Measurements from ENCODE around the gene ADAMTS7.
"Not testable (repeated sequence)": the region's sequence is repeated elsewhere in the genome, so short reads cannot be mapped to it uniquely, and the experiment has no call there.

The ADAMTS7 gene

GRCh38 chr15:78777953-78778345 lies 33.3 kb downstream of the ADAMTS7 start:
- DNase-seq, result not testable (repeated sequence)

GRCh38 chr15:78777290-78777952 lies 33.8 kb downstream of the ADAMTS7 start:
- not testable (repeated sequence) for DNase-seq

GRCh38 chr15:78776046-78776925 lies 35.0 kb downstream of the ADAMTS7 start:
- DNase-seq, result not testable (repeated sequence)

GRCh38 chr15:78775472-78775871 lies 35.8 kb downstream of the ADAMTS7 start:
- DNase-seq, result no peak

GRCh38 chr15:78774451-78774990 lies 36.7 kb downstream of the ADAMTS7 start:
- DNase-seq, result not testable (repeated sequence)

- not testable (repeated sequence) for DNase-seq
Observed at GRCh38 chr15:78773765-78774450, 37.4 kb downstream of the ADAMTS7 start.

GRCh38 chr15:78772738-78773137 lies 38.5 kb downstream of the ADAMTS7 start:
- no peak for DNase-seq

- not testable (repeated sequence) for DNase-seq
Observed at GRCh38 chr15:78771436-78772000, 39.7 kb downstream of the ADAMTS7 start.

GRCh38 chr15:78771020-78771419 lies 40.2 kb downstream of the ADAMTS7 start:
- DNase-seq, result not testable (repeated sequence)

- not testable (repeated sequence) for DNase-seq
Observed at GRCh38 chr15:78769473-78770225, 41.6 kb downstream of the ADAMTS7 start.

- no peak for DNase-seq
Observed at GRCh38 chr15:78768531-78769408, 42.5 kb downstream of the ADAMTS7 start.

- DNase-seq, result no peak
Observed at GRCh38 chr15:78768096-78768495, 43.2 kb downstream of the ADAMTS7 start.

- DNase-seq, result no peak
Observed at GRCh38 chr15:78767331-78767951, 43.8 kb downstream of the ADAMTS7 start.

GRCh38 chr15:78766641-78767071 lies 44.6 kb downstream of the ADAMTS7 start:
- DNase-seq, result not testable (repeated sequence)

- DNase-seq, result no peak
Observed at GRCh38 chr15:78766041-78766440, 45.2 kb downstream of the ADAMTS7 start.

- DNase-seq, result not testable (repeated sequence)
Observed at GRCh38 chr15:78765154-78765860, 46.0 kb downstream of the ADAMTS7 start.

- DNase-seq, result not testable (repeated sequence)
Observed at GRCh38 chr15:78764340-78765153, 46.7 kb downstream of the ADAMTS7 start.

GRCh38 chr15:78763796-78764241 lies 47.4 kb downstream of the ADAMTS7 start:
- DNase-seq, result no peak

Data from NCI-H1436 (cell line).